GM19397 (cell line): Measurements from ENCODE around the gene BTG2.
A peak's percentile ranks its signal among the peaks of the same experiment; 100 is the strongest.
"Not testable (repeated sequence)": the region's sequence is repeated elsewhere in the genome, so short reads cannot be mapped to it uniquely, and the experiment has no call there.

Experiments
- ATAC-seq: cut with Tn5 transposase; IDR thresholded peaks from one replicate; pipeline ENCODE4 v1.9.1; 2021; ENCODE audit warnings: mild to moderate bottlenecking, moderate library complexity; ENCODE audit not compliant: unreplicated experiment

Gene BTG2

DNA sequence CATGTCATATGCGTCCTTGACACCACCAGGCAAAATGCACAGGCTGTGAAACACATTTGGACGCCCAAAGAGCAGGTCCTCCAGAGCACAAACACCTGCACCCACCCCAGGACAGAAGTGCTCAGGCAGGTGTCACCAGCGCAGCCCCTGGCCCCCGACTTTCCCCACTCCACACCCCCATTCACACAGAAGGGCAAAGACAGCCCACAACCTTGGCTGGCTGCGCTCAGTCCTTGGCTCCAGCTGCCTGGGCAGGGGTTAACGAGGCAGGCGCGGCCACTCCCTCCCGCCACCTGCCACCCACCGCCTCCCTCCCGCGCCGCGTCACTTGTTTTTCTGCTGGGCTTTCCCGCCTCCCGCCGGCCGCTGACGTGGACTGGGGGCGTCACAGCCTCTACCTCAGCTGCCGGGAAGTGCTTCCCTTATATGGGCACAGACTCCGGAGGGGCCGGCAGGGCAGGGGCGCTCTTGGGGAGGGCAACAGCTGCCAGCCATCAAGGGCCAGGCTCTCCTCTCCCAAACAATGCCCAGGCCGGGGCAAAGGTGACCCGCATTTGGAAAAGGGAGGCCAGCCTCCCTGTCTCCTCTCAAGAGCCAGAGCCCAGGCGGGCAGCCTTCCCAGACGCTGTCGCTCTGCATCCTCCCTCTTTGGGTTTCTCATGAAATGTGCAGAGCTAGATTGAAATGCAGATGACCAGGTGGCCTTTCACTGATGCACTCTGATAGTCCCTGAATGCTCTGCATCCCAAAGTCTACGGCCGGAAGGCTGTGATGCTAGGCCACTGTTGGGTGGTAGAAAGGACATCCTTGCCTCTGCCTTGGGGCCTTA is 14.8 kb upstream of the BTG2 start:
- peak; percentile 44 for ATAC-seq

DNA sequence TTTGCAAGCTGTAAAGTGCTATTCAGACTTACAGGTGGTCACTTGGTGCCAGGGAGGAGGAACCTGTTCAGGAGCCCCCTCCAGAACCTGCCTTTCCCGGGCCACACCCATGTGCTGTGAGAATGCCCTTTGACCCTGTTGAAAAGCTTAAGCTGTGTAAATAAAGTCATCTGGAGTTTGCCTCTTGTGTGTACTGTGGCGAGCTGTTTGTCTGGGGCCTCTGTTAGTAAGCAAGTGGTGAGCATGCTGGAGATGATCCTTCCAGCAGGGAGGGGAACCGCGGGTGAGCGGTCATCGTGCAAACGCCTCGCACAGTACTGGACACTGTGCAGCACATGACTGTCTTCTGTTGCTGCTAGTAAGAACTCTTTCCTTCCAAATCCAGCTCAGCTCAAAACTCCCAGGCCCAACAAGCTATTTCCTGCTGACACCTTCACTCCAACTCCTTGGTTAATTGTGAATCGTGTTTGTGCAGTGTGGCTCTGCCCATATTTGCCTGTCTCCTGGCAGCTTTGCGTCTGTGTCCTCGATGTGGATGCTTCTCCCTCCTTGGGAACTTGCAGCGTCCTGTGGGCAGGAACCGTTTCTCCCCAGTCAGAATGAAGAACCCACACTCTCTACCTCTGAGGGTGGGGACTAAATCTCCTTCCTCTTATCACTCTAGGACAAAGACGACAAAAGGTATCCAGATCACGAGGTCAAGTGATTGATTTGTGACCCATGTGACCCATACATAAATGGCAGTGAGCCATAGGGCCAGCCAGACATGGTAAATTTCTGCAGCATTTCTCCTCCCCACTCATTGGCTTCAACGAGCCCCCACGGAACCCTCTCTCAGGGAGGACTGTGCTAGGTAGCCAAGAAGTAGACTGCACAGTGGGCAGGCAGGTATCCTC is 13.9 kb upstream of the BTG2 start:
- no peak for ATAC-seq

DNA sequence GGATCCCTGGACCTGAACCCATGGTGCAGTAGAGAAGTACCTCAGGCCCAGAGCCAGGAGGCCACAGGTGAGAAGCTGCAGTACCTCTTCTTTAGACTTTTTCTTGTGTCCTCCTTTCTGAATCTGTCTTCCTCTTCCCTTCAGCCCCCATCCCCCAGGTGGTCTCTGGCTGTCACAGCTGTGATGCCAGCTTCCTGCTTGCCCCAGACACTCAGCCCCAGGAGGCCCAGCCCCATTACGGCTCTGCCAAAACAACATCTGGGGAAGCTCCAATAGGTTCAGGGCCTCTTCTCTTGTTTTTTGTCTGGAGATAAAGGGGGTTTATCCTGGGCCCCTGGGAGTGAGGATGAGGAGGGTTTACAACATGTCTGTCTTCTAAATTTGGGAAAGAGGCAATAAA is 9.5 kb upstream of the BTG2 start:
- ATAC-seq, result no peak

DNA sequence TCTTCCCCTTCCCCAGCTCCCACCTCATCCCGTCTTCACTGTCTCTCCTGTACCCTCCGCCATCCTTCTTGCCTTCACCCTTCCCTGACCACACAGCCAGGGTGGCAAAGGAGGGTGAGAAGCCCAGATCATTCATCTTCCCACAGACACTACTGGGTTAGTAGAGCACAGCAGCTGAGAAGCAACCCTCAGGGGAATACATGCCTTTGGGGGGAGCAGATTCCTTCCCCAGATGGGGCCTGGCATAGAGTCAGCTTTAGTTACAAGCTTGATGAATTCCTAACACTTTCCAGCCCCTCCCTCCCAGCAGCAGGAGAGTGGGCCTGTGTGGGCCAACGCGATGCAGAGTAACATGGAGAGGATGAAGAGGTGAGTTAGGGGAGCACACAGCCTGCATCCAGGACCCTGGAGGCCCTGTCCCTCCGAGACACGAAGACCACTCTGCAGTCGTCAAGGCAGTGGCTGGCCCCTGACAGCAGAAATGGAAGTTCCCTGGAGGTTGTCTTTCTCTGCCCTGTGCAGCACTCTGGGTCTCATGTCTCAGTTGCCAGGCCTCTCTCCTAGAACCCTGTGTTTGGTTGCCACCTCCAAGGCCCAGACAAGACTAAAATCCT is 8.8 kb upstream of the BTG2 start:
- ATAC-seq, result no peak

- peak; percentile 43 for ATAC-seq
Observed at GRCh38 chr1:203299169-203299568, 6.2 kb upstream of the BTG2 start.

DNA sequence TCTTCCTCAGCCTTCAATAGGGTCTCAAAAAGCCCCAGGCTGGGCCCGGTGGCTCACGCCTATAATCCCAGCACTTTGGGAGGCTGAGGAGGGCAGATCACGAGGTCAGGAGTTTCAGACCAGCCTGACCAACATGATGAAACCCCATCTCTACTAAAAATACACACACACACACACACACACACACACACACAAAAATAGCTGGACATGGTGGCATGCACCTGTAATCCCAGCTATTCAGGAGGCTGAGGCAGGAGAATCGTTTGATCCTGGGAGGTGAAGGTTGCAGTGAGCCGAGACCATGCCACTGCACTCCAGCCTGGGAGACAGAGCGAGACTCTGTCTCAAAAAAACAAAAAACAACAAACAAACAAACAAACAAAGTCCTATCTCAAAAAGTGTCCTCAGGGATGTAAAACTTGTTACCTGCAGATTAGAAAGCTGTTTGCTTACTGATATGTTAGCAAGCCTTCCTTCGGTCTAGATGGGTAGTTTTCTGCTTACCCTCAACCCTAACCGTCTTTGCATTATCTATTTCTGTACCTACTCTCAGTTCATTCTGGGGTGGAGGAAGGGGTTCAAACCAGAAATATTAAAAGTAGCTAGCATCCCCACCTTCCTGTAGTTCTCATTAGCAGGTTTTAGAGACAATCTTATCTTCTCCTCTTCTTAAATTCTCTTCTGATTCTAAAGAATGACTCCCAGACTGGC is 5.4 kb upstream of the BTG2 start:
- not testable (repeated sequence) for ATAC-seq

DNA sequence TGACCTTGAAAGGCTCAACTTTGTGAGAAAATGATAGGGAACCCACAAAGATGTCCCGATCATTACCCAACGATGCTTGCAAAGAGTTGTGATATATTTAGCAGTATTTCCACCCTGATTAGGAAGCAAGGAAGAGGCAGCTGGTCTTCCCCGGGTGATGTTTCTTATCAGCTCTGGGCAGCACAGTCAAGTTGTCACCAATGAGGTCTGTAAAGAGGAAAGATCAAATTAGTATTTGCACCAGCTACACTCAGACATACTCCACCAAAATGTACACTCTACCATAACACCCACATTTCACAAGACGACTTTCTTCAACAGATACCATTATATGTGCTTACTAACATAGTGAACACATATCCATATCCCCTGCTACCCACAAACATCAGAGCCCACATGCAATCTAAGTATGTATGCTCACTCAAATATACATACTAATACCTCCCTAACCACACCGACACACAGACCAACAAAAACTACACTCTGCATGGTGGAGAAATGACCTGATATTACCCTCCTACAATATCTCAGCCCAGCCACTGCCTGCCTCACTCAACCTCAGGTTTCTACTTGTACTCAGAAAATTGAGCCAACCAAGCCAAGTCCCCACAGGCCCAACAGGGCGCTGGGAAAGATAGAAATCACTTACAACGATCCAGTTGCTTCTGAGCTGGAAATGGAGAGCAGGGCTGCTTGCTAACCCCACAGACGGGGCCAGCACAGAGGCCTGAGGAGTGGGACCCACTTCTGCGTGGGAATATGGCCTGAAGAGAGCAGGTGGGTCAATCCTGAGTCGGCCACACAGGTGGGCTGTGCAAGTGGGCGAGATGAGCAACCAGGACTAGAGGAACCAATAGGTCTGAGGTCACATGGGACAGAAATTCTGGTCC is 4.6 kb upstream of the BTG2 start:
- ATAC-seq, result no peak

DNA sequence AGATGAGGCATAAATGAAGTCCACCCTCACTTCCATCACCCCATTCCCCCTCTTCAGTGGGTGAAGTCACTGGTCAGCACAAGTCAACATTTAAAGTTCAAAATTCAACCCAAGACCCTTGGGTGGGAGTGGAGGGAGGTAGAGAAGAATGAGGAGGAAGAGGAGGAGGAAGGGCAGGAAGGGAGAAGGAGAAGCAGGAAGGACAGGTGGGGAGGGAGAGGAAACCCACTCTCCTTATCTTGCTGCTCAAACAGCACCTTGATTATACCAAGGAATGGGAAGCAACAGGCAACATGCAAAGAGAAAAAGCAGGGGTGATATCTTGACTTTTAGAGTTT is 4.0 kb upstream of the BTG2 start:
- ATAC-seq, result no peak

DNA sequence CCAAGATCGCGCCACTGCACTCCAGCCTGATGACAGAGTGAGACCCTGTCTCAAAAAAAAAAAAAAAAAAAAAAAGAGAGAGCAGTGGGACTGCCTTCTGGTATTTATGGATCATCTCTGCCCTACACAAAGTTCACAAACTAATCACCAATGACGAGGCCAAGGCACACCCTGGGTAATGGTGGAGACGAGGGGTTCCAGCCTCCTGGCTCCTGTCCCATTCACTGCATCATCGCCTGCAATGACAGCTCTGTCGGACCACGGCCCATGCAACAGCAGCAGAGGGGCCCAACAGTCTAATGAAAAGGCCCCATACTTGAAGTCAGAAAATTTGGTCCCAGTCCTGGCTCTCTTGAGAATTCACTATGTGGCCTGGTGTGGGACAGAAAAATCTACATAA is 2.9 kb upstream of the BTG2 start:
- no peak for ATAC-seq

DNA sequence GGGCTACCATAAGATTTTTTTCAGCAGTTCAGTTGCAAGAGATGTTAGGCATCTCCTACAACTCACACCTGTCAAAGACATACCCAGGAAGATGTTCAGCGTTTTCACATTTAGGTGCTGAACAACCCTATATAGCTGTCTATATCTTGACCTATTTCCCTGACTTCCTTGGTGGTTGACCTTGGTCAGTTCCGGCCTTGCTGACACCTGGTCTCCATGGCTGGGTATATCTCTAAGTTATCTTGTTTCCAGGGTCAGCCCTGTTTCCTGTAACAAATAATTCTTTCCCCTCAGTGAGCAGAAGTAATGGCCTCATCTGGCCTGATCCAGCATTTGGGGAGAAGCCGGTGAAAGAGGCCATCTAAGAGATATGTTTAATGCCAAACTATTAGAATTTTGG is 2.4 kb upstream of the BTG2 start:
- ATAC-seq, result no peak

- ATAC-seq, result no peak
Observed at GRCh38 chr1:203304391-203304918, 864 bp upstream of the BTG2 start.

GRCh38 chr1:203305809-203306088 is 430 bp downstream of the BTG2 start:
- ATAC-seq, result no peak

GRCh38 chr1:203306089-203306964 is 1.0 kb downstream of the BTG2 start:
- ATAC-seq, result no peak

DNA sequence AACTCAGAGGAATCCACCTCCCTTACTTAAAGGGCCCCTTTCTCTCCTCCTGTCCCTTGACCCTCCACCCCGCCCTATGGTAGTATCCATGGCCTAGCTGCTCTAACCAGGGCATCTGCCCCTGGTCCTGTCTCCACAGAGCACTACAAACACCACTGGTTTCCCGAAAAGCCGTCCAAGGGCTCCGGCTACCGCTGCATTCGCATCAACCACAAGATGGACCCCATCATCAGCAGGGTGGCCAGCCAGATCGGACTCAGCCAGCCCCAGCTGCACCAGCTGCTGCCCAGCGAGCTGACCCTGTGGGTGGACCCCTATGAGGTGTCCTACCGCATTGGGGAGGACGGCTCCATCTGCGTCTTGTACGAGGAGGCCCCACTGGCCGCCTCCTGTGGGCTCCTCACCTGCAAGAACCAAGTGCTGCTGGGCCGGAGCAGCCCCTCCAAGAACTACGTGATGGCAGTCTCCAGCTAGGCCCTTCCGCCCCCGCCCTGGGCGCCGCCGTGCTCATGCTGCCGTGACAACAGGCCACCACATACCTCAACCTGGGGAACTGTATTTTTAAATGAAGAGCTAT is 1.7 kb downstream of the BTG2 start:
- no peak for ATAC-seq

- no peak for ATAC-seq
Observed at GRCh38 chr1:203307641-203308126, 2.4 kb downstream of the BTG2 start.

- ATAC-seq, result no peak
Observed at GRCh38 chr1:203308328-203308922, 3.1 kb downstream of the BTG2 start.

GRCh38 chr1:203308923-203309331 is 3.6 kb downstream of the BTG2 start:
- no peak for ATAC-seq
